DND-41 (cell line): ENCODE results near the gene KCNAB3.

Experiments
- EZH2 ChIP-seq: IDR thresholded peaks from 3 replicates; pipeline ENCODE4 v1.6.1; 2012; ENCODE audit warnings: borderline replicate concordance, low read depth, mild to moderate bottlenecking, moderate library complexity, low read length, inconsistent platforms; ENCODE audit not compliant: severe bottlenecking
- TF ChIP-seq, protein P1 (sequence below): IDR thresholded peaks from 2 replicates; pipeline ENCODE4 v1.5.1; 2012; ENCODE audit warnings: borderline replicate concordance, low read length, moderate library complexity, mild to moderate bottlenecking; ENCODE audit not compliant: poor library complexity, severe bottlenecking; ENCODE audit errors: extremely low read depth

DNA sequence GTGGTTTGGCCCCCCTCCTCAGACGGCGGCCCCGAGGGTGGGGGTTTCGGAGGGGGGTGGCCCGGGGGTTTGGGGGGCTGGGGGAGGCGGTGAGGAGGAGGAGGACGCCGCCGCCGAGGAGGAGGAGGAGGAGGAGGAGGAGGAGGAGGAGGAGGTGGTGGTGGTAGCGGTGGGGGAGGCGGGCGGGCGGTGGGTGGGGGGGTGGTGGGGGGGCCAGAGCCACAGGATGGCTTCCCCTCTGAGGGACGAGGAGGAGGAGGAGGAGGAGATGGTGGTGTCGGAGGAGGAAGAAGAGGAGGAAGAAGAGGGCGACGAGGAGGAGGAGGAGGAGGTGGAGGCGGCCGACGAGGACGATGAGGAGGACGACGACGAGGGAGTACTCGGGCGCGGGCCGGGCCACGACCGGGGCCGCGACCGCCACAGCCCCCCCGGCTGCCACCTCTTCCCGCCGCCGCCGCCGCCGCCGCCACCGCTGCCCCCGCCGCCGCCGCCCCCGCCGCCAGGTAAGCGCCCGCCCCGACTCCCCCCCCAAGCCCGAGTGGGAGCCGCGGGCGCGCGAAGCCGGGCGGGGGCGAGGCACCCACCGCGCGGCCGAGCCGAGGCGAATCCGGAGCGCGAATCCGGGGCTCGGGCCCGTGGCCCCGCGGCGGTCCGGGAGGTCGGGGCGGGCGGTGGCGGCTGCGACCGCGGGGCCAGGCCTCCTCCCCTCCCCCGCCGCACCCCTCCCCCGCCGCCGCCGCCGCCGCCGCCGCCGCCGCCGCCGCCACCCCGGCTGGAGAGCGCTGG, 44.9 kb downstream of the KCNAB3 start:
- TF ChIP-seq, protein P1, sequence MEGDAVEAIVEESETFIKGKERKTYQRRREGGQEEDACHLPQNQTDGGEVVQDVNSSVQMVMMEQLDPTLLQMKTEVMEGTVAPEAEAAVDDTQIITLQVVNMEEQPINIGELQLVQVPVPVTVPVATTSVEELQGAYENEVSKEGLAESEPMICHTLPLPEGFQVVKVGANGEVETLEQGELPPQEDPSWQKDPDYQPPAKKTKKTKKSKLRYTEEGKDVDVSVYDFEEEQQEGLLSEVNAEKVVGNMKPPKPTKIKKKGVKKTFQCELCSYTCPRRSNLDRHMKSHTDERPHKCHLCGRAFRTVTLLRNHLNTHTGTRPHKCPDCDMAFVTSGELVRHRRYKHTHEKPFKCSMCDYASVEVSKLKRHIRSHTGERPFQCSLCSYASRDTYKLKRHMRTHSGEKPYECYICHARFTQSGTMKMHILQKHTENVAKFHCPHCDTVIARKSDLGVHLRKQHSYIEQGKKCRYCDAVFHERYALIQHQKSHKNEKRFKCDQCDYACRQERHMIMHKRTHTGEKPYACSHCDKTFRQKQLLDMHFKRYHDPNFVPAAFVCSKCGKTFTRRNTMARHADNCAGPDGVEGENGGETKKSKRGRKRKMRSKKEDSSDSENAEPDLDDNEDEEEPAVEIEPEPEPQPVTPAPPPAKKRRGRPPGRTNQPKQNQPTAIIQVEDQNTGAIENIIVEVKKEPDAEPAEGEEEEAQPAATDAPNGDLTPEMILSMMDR = no peak
- TF ChIP-seq EZH2 = no peak
